Spleen (tissue), 11 donors: ENCODE results near the gene RPS3. TPM values are rescaled to one million over a fixed set of nuclear protein-coding genes. Genes with fewer than 3 reads are reported as not detected.

Experiments
- DNase-seq: peaks from one replicate; pipeline ENCODE4 v3.0.0-alpha.2; 2020
- H3K27ac ChIP-seq, 8 donors: fragments of 200-600 bp; sonication (generic) in 7 of 8; 1 replicate in 4 of 8; 2 replicates in 4 of 8; pipeline versions ENCODE4 v1.5.0 to v1.8.0; 2016 to 2021; ENCODE audit warnings: inconsistent platforms in 4 of 8, mild to moderate bottlenecking in 4 of 8, moderate library complexity in 1 of 8
- H3K27me3 ChIP-seq, 7 donors: fragments of 200-600 bp; sonication (generic) in 6 of 7; replicated peaks in 1 of 7; 1 replicate in 4 of 7; 2 replicates in 3 of 7; pipeline versions ENCODE4 v1.5.0 to v1.8.0; 2016 to 2021; ENCODE audit warnings: inconsistent platforms in 3 of 7, mild to moderate bottlenecking in 1 of 7
- H3K36me3 ChIP-seq, 6 donors: fragments of 200-600 bp; sonication (generic) in 5 of 6; 1 replicate in 4 of 6; 2 replicates in 2 of 6; pipeline versions ENCODE4 v1.5.0 to v1.8.0; 2016 to 2021; ENCODE audit warnings: inconsistent platforms in 2 of 6
- H3K4me1 ChIP-seq, 6 donors: fragments of 200-600 bp; sonication (generic) in 5 of 6; 1 replicate in 3 of 6; 2 replicates in 3 of 6; pipeline versions ENCODE4 v1.5.0 to v1.8.0; 2016 to 2021; ENCODE audit warnings: inconsistent platforms in 3 of 6
- H3K4me3 ChIP-seq, 8 donors: fragments of 200-600 bp; sonication (generic) in 7 of 8; 1 replicate in 4 of 8; 2 replicates in 4 of 8; pipeline versions ENCODE4 v1.5.0 to v1.8.0; 2016 to 2021; ENCODE audit warnings: inconsistent platforms in 4 of 8, mild to moderate bottlenecking in 4 of 8, moderate library complexity in 2 of 8
- H3K9me3 ChIP-seq, 8 donors: fragments of 200-600 bp; sonication (generic) in 7 of 8; 1 replicate in 4 of 8; 2 replicates in 4 of 8; pipeline versions ENCODE4 v1.5.0 to v1.8.0; 2016 to 2021; ENCODE audit warnings: inconsistent platforms in 4 of 8
- POLR2A ChIP-seq, 3 donors: fragments of 450-650 bp; IDR thresholded peaks; one replicate each; pipeline ENCODE4 v1.5.1; 2017; ENCODE audit warnings: antibody characterized with exemption in 3 of 3, mild to moderate bottlenecking in 1 of 3
- POLR2AphosphoS5 ChIP-seq, 3 donors: sonication (generic); formaldehyde crosslinking; IDR thresholded peaks; one replicate each; pipeline ENCODE4 v1.5.1; 2017; ENCODE audit warnings: antibody characterized with exemption in 3 of 3
- WGBS, 5 donors: extraction: QIAGEN DNeasy Blood & Tissue Kit in 3 of 5; methylation state at CpG; one replicate each; pipeline versions ENCODE4 v1.1.5 to v1.1.7; 2013 to 2018; 5-methylcytosine and 5-hydroxymethylcytosine counted together
- intact Hi-C: fragments of 100-400 bp; cut with DNase I; formaldehyde crosslinking; loops from one replicate; pipeline ENCODE4 v1.15.0; 2023; ENCODE audit warnings: low total_unique reads
- polyA plus RNA-seq, 3 donors: library from polyadenylated mRNA; stranded (reverse); fragments of 200-250 nt; gene quantifications; one replicate each; pipeline ENCODE4 v1.2.1, GENCODE V29; 2013
- total RNA-seq, 7 donors: library from RNA; depleted of rRNA in 3 of 7; stranded (reverse); fragments of >200 nt in 3 of 7; fragmentation: NEBNext Ultra II Directional in 4 of 7; extraction: Animal tissue kit (Norgen Biotek cat#: 25700) in 4 of 7; gene quantifications; one replicate each; pipeline versions ENCODE4 v1.1.0 to v1.2.1, GENCODE V29; 2016 to 2021
- TF ChIP-seq, protein P1 (sequence below), 11 experiments: fragments of 200-600 bp in 7 of 11; fragments of 450-650 bp in 4 of 11; sonication (generic) in 4 of 11; IDR thresholded peaks in 8 of 11; conservative IDR thresholded peaks in 3 of 11; 1 replicate in 7 of 11; 2 replicates in 4 of 11; pipeline versions ENCODE4 v1.4.0 to v1.8.0; 2016 to 2021; ENCODE audit warnings: antibody characterized with exemption in 11 of 11, inconsistent platforms in 4 of 11, mild to moderate bottlenecking in 1 of 11
- donor health status: healthy with polysubstance abuse.
- donor health status: DM: no; HTN: no; CAD: no; lungs with moderate emphysema.
- donor health status: DM: no; HTN: no; CAD: no.
- donor health status: Bipolar disorder and iron deficiency.
- donor health status: healthy.
- donor health status: DM: no; HTN: no; CAD: no.
- donor health status: DM: yes; HTN: yes; CAD: no.

RPS3 gene
- total and polyA plus RNA-seq, 10 donors: 1,482 to 5,449 (median 2,352) TPM

DNA sequence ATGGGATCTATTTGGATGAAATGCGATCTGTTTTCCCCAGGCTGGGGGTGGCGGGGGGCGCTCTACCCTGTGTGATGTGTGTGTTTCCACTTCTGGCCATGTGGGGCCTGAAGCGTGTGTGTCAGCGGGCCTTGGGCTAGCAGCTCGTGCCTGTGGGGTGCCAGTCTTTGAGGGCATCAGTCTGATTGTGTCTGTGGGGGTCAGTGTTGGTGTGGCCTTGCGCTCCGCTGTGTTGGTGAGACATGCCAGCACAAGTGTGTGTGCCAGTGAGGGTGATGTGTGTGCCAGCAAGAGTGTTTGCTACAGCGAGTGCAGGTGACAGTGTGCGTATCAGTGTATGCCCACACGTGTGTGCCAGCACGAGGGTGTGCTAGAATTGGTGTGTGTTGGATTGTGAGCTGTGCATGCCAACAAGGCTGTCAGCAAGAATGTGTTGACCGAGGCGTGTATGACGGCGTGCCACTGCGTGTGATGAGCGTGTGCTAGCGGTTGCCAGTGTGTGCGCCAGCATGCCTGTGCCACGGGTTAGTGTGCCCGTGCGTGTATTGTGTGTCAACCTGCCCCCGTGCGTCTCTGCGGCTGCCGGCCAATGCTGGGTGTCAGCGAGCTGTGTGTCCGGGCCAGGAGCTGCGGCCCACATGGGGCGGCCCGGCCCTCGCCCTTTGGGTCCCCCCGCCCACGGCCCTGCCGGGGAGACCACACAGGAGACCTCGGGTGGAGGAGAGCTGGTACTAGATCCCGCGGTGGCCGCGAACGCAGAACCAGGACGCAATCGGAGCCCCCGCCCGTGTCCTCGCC lies 48.4 kb upstream of the RPS3 start:
- Histone ChIP-seq H3K27me3 (no peaks in the 10 kb centered on the region), H3K4me1 (peaks cover 44 to 84% (median 70%) of the 10 kb centered on the region in 6 donors), H3K36me3 (no peaks in the 10 kb centered on the region), H3K9me3 (no peaks in the 10 kb centered on the region), H3K27ac (peak overlapping the region; percentile 81 to 96 (median 93)), H3K4me3 (peak overlapping the region; percentile 54 to 86 (median 68))
- 3 to 13% (median 5%) methylated on average over 10 to 47 of the region's 47 CpGs for WGBS, 5 donors
- intact Hi-C loops: no loop called here
- TF ChIP-seq POLR2A (IDR thresholded peaks at IDR 0.05) (no peak), POLR2AphosphoS5 (IDR thresholded peaks at IDR 0.05) (peak in 2 of 3 donors; percentile 61 to 66)
- TF ChIP-seq, protein P1, sequence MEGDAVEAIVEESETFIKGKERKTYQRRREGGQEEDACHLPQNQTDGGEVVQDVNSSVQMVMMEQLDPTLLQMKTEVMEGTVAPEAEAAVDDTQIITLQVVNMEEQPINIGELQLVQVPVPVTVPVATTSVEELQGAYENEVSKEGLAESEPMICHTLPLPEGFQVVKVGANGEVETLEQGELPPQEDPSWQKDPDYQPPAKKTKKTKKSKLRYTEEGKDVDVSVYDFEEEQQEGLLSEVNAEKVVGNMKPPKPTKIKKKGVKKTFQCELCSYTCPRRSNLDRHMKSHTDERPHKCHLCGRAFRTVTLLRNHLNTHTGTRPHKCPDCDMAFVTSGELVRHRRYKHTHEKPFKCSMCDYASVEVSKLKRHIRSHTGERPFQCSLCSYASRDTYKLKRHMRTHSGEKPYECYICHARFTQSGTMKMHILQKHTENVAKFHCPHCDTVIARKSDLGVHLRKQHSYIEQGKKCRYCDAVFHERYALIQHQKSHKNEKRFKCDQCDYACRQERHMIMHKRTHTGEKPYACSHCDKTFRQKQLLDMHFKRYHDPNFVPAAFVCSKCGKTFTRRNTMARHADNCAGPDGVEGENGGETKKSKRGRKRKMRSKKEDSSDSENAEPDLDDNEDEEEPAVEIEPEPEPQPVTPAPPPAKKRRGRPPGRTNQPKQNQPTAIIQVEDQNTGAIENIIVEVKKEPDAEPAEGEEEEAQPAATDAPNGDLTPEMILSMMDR (IDR thresholded peaks at IDR 0.05 in 8 of 11, conservative IDR thresholded peaks at IDR 0.05 in 3 of 11): peak in 5 of 11 experiments; percentile 3 to 19 (median 12)
- DNase-seq: peak; percentile 87

DNA sequence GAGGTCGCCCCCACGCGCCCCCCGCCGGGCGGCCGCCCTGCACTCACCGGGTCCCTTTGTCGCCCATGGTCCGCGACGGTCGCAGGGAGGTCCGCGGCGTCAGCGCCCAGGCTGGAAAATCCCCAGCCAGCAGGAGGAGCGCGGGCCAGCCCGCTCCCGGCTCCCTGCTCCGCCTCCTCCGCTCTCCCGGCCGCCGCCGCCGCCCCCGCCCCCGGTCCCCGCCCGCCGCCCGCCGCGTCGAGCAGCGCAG lies 47.9 kb upstream of the RPS3 start, which contains the start of gene ARRB1:
Gene ARRB1, minus strand, starts transcription at position 121 of the 250 bp plus-strand sequence. Its CDS starts 54 bp downstream, at position 67.
- no peaks in the 10 kb centered on the region for H3K27me3 ChIP-seq
- H3K4me1 ChIP-seq: peaks cover 39 to 84% (median 67%) of the 10 kb centered on the region in 6 donors
- intact Hi-C loops: no loop called here
- peak within 1 kb of the TSS; percentile 54 to 86 (median 68) for H3K4me3 ChIP-seq
- H3K36me3 ChIP-seq: no peaks in the 10 kb centered on the region
- WGBS, 5 donors: 0 to 1% (median 1%) methylated on average over 19 to 38 of the region's 38 CpGs; no CpG with 5 or more reads in 1 of the 5 donors
- DNase-seq: peak; percentile 89
- H3K27ac ChIP-seq: peak within 1 kb of the TSS; percentile 81 to 96 (median 93)
- no peaks in the 10 kb centered on the region for H3K9me3 ChIP-seq
- TF ChIP-seq, protein P1 (IDR thresholded peaks at IDR 0.05 in 8 of 11, conservative IDR thresholded peaks at IDR 0.05 in 3 of 11): no peak
- TF ChIP-seq POLR2AphosphoS5 (IDR thresholded peaks at IDR 0.05): peak in 1 of 3 donors; percentile 66

DNA sequence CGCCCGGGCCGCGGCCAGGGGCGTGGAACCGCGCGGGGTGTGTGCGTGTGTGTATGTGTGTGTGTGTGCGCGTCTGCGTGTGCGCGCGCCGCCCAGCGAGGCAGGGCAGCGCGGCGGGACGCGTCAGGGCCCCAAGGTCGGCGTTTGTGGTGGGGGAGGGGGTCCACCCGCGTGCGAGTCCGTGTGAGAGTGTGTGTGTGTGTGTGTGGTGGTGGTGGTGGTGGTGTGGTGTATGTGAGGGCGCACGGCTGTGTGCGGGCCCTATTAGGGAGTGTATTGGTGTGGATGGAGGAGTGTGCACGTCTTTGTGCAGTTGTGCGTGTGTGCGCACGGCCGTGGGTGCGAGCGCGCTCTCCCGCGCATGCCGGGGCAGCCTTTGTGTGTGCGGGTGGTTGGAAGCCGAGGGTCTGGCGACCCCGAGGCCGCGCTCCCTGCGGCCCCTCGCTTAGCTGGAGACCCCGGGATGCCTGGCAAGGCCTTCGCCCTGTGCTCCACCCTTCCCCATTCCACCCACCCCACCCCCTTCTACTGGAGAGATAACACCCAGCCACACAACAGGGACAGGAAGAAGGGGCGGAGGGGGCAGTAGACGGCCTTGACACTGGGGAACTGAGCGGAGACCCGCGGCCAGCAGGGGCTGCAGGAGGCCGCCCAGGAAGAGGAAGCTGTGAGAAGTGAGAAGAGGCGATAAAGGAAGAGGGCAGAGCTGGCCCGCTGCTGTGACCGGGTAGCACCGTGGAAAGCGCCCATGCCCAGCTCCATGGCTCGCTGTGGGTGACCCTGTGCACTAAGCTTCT lies 47.3 kb upstream of the RPS3 start:
- peak overlapping the region; percentile 81 to 96 (median 93) for H3K27ac ChIP-seq
- no peaks in the 10 kb centered on the region for H3K27me3 ChIP-seq
- intact Hi-C loops: no loop called here
- no peaks in the 10 kb centered on the region for H3K9me3 ChIP-seq
- H3K4me1 ChIP-seq: peaks cover 34 to 84% (median 65%) of the 10 kb centered on the region in 6 donors
- DNase-seq: peak; percentile 93
- 0 to 1% (median 1%) methylated on average over 17 to 64 of the region's 64 CpGs for WGBS, 5 donors
- TF ChIP-seq POLR2AphosphoS5 (IDR thresholded peaks at IDR 0.05) (peak; percentile 72 to 75 (median 75)), POLR2A (IDR thresholded peaks at IDR 0.05) (peak in 1 of 3 donors; percentile 5)
- TF ChIP-seq, protein P1 (IDR thresholded peaks at IDR 0.05 in 8 of 11, conservative IDR thresholded peaks at IDR 0.05 in 3 of 11): peak in 9 of 11 experiments; percentile 17 to 63 (median 35)
- peak overlapping the region; percentile 54 to 86 (median 68) for H3K4me3 ChIP-seq
- no peaks in the 10 kb centered on the region for H3K36me3 ChIP-seq
